Breast epithelium (tissue), 4 donors: ENCODE data around the gene PFKFB3. TPM values are rescaled to one million over a fixed set of nuclear protein-coding genes. Genes with fewer than 3 reads are reported as not detected.

ENCODE experiments used
- DNase-seq, 2 donors: peaks; one replicate each; pipeline ENCODE4 v3.0.0-alpha.2; 2019; ENCODE audit warnings: low spot score in 2 of 2
- H3K27ac ChIP-seq, 2 donors: fragments of 200-600 bp; sonication (generic) in 1 of 2; one replicate each; pipeline ENCODE4 v1.5.1; 2016 to 2019; ENCODE audit warnings: mild to moderate bottlenecking in 1 of 2
- H3K27me3 ChIP-seq, 2 donors: fragments of 200-600 bp; sonication (generic) in 1 of 2; one replicate each; pipeline versions ENCODE4 v1.5.1 to v1.6.0; 2017 to 2019; ENCODE audit warnings: control low read depth in 1 of 2, mild to moderate bottlenecking in 1 of 2
- H3K36me3 ChIP-seq: fragments of 200-600 bp; one replicate; pipeline ENCODE4 v1.5.1; 2019
- H3K4me1 ChIP-seq, 2 donors: fragments of 200-600 bp; sonication (generic); one replicate each; pipeline ENCODE4 v1.5.1; 2016 to 2019; ENCODE audit warnings: control low read depth in 1 of 2
- H3K4me3 ChIP-seq, 3 donors: fragments of 200-600 bp; sonication (generic); 1 replicate in 2 of 3; 2 replicates in 1 of 3; pipeline ENCODE4 v1.5.1; 2016 to 2019; ENCODE audit warnings: mild to moderate bottlenecking in 3 of 3, moderate library complexity in 2 of 3
- H3K9me3 ChIP-seq, 2 donors: fragments of 200-600 bp; sonication (generic) in 1 of 2; one replicate each; pipeline ENCODE4 v1.5.1; 2016 to 2019; ENCODE audit warnings: control low read depth in 1 of 2
- POLR2A ChIP-seq: fragments of 450-650 bp; IDR thresholded peaks from one replicate; pipeline ENCODE4 v1.6.1; 2016; ENCODE audit warnings: antibody characterized with exemption, mild to moderate bottlenecking, moderate library complexity
- POLR2AphosphoS5 ChIP-seq, 3 donors: sonication (generic); formaldehyde crosslinking; IDR thresholded peaks; one replicate each; pipeline ENCODE4 v1.6.1; 2017; ENCODE audit warnings: antibody characterized with exemption in 3 of 3
- intact Hi-C: fragments of 100-400 bp; cut with DNase I; formaldehyde crosslinking; loops from one replicate; pipeline ENCODE4 v1.15.1; 2023; ENCODE audit warnings: low total_unique reads
- total RNA-seq, 3 donors: library from RNA; depleted of rRNA; stranded (reverse); fragments of >200 nt; gene quantifications; one replicate each; pipeline ENCODE4 v1.1.0, GENCODE V29; 2016
- TF ChIP-seq, protein P1 (sequence below), 3 donors: fragments of 450-650 bp; IDR thresholded peaks; one replicate each; pipeline ENCODE4 v1.5.1; 2016 to 2017; ENCODE audit warnings: antibody characterized with exemption in 3 of 3, mild to moderate bottlenecking in 3 of 3, moderate library complexity in 3 of 3

Gene PFKFB3
- total RNA-seq, 3 donors from 2014 or later, result 94.8 to 240 (median 144) TPM

DNA sequence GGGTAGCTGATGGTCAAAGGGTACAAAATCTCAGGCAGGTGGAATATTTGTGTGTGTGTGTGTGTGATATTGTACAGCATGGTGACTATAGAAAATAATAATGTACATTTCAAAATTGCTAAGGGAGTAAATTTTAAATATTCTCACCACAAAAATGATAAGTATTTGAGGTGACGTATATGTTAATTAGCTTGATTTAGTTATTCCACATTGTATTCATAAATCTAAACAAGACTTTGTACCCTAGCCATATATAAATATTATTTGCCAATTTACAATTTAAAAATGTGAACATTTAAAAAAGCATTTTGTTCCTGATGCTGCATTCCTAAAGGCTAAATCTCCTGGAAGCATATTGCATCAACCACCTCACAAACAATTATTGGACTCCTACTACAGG lies 47.0 kb downstream of the PFKFB3 start:
- no peaks in the 10 kb centered on the region for H3K9me3 ChIP-seq
- no peaks in the 10 kb centered on the region for H3K36me3 ChIP-seq
- H3K4me1 ChIP-seq, result no peaks in the 10 kb centered on the region
- no peaks in the 10 kb centered on the region for H3K27me3 ChIP-seq
- H3K27ac ChIP-seq, result no peak overlapping the region
- intact Hi-C loops, result no loop called here
- DNase-seq, result no peak
- no peak overlapping the region for H3K4me3 ChIP-seq
- TF ChIP-seq, protein P1, sequence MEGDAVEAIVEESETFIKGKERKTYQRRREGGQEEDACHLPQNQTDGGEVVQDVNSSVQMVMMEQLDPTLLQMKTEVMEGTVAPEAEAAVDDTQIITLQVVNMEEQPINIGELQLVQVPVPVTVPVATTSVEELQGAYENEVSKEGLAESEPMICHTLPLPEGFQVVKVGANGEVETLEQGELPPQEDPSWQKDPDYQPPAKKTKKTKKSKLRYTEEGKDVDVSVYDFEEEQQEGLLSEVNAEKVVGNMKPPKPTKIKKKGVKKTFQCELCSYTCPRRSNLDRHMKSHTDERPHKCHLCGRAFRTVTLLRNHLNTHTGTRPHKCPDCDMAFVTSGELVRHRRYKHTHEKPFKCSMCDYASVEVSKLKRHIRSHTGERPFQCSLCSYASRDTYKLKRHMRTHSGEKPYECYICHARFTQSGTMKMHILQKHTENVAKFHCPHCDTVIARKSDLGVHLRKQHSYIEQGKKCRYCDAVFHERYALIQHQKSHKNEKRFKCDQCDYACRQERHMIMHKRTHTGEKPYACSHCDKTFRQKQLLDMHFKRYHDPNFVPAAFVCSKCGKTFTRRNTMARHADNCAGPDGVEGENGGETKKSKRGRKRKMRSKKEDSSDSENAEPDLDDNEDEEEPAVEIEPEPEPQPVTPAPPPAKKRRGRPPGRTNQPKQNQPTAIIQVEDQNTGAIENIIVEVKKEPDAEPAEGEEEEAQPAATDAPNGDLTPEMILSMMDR (IDR thresholded peaks at IDR 0.05), result no peak
- TF ChIP-seq POLR2AphosphoS5 (IDR thresholded peaks at IDR 0.05) (no peak), POLR2A (no peak)

DNA sequence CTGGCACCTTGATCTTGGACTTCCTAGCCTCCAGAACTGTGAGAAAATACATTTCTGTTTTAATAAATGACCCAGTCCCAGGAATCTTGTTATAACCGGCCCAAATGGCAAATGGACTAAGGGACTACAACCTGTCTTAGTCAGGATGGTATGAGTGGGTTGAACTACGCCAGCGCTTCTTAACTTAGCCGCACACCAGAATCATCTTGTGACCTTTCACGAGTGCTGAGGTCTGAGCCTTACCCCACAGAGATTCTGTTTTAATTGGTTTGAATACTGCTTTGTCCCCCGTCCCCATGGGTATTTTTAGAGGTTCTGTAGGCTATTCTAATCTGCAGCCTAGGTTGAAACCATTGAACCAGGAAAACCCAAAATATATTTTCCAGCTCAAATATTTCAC lies 48.0 kb downstream of the PFKFB3 start:
- Histone ChIP-seq H3K9me3 (no peaks in the 10 kb centered on the region), H3K4me1 (no peaks in the 10 kb centered on the region), H3K27ac (no peak overlapping the region), H3K27me3 (no peaks in the 10 kb centered on the region), H3K36me3 (no peaks in the 10 kb centered on the region), H3K4me3 (no peak overlapping the region)
- intact Hi-C loops, result no loop called here
- TF ChIP-seq, protein P1 (IDR thresholded peaks at IDR 0.05), result no peak
- TF ChIP-seq POLR2AphosphoS5 (IDR thresholded peaks at IDR 0.05) (no peak), POLR2A (no peak)
- DNase-seq, result no peak

DNA sequence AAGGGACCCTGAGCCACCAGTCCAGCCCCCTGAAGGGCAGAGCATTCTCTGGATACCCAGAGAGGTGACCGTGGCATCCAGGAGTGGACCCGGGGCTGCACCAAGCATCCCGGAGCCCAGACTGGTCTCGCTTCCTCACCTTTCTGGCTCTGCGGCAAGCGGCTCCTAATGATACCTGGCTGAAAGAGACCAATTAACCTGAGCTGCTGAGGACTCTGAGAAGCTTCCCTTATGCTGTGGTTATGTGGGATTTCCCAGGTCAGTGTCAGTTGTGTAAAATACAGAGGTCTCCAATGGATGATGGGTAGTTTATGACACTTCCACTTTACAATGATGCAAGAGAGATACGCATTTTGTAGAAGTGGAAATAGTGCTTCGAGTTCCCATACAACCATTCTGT lies 51.5 kb downstream of the PFKFB3 start:
- intact Hi-C loops, result no loop called here
- Histone ChIP-seq H3K4me1 (no peaks in the 10 kb centered on the region), H3K27ac (no peak overlapping the region), H3K27me3 (no peaks in the 10 kb centered on the region), H3K36me3 (no peaks in the 10 kb centered on the region), H3K4me3 (no peak overlapping the region), H3K9me3 (no peaks in the 10 kb centered on the region)
- DNase-seq, result no peak
- no peak for TF ChIP-seq POLR2AphosphoS5 (IDR thresholded peaks at IDR 0.05)
- TF ChIP-seq, protein P1 (IDR thresholded peaks at IDR 0.05), result no peak
- TF ChIP-seq POLR2A, result no peak

DNA sequence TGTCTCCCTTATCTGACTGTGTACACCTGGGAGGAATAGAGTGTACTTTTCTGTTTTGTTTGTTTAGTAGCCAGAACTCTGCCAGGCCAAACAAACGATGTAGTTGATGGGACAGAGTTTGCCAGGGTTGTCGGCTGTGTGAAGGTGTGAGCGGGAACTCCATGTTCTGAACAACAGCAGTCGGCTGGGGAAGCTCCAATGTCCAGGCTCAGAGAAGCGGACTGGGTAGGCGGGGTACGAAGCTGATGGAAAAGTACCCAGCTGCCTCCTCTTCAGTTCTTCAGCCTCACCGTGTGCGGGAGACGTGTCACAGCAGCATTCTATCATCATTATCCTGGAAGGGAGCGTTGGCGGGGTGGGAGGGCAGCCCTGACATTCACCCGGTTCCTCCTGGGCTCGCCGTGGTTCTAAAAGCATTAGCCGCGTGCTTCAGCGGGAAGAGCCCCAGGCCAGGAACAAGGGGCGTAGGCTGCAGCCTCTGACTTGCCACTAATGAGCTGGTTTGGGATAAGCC lies 52.9 kb downstream of the PFKFB3 start:
- intact Hi-C loops, result no loop called here
- Histone ChIP-seq H3K9me3 (no peaks in the 10 kb centered on the region), H3K27ac (peak overlapping the region; percentile 28 to 54), H3K4me1 (no peaks in the 10 kb centered on the region), H3K36me3 (no peaks in the 10 kb centered on the region), H3K27me3 (no peaks in the 10 kb centered on the region), H3K4me3 (peak overlapping the region in 1 of 3 donors; percentile 42)
- no peak for TF ChIP-seq POLR2A
- no peak for TF ChIP-seq POLR2AphosphoS5 (IDR thresholded peaks at IDR 0.05)
- peak in 1 of 2 donors; percentile 60 for DNase-seq

DNA sequence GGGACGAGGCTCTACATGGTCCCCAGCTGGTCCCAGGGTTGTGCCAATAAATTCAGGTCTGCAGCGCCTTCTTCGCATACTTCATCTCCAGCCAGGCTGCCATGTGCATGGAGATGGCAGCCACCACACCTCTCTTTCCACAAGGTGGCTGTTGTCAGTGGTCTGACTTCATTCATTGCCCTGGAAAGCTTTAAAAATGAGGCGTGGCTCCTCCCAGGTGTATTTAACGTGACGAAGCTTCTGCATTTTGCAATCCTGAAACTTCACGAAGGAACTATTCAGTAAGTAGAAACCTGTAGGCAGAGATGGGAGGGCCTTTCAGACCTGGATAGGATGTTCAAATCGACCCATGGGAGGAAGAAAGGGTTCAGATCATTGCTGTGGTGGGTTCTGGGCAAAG lies 53.7 kb downstream of the PFKFB3 start:
- Histone ChIP-seq H3K9me3 (no peaks in the 10 kb centered on the region), H3K36me3 (no peaks in the 10 kb centered on the region), H3K4me3 (no peak overlapping the region), H3K27me3 (no peaks in the 10 kb centered on the region), H3K4me1 (no peaks in the 10 kb centered on the region), H3K27ac (no peak overlapping the region)
- no peak for TF ChIP-seq POLR2A
- TF ChIP-seq, protein P1 (IDR thresholded peaks at IDR 0.05), result no peak
- no peak for TF ChIP-seq POLR2AphosphoS5 (IDR thresholded peaks at IDR 0.05)
- DNase-seq, result no peak
- intact Hi-C loops, result no loop called here

DNA sequence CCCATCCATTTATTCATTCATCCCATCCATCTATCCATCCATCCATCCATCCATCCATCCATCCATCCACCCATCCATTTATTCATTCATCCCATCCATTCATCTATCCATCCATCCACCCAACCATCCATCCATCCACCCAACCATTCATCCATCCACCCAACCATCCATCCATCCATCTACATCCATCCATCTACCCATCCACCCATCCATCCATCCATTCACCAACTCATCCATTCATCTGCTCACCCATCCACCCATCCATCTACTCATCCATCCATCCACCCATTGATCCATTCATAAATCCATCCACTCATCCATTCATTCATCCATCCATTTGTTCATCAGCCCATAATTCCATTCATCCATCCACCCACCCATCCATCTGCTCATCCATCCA lies 56.4 kb downstream of the PFKFB3 start:
- intact Hi-C loops, result no loop called here
- Histone ChIP-seq H3K27me3 (no peaks in the 10 kb centered on the region), H3K4me3 (no peak overlapping the region), H3K4me1 (no peaks in the 10 kb centered on the region), H3K36me3 (no peaks in the 10 kb centered on the region), H3K9me3 (no peaks in the 10 kb centered on the region), H3K27ac (no peak overlapping the region)
- TF ChIP-seq POLR2A (no peak), POLR2AphosphoS5 (IDR thresholded peaks at IDR 0.05) (no peak)
- TF ChIP-seq, protein P1 (IDR thresholded peaks at IDR 0.05), result no peak
- DNase-seq, result no peak
